ENCODE results near the gene ZNF862. TPM values are rescaled to one million over a fixed set of nuclear protein-coding genes. Genes with fewer than 3 reads are reported as not detected.

ZNF862 gene
- total and polyA plus RNA-seq, 7 donors: 1.4 to 7.8 (median 5.3) TPM

DNA sequence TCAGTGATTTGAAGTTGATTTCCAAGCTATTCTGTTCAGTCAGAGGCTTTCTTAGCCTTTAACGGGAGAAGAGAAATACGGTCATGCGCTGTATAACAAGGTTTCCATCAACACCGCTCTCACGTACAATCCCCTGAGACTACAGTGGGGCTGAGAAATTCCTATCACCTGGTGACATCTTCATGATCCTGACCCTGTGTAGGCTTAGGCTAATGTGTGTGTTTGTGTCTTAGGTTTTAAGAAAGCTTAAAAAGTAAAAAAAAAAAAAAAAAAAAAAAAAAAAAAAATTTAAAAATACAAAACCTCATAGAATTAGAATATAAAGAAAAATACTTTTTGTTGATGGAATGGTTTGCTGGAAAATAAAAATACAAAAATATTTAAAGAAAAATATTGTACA, 1.8 kb downstream of the ZNF862 start:
- no peaks in the 10 kb centered on the region for H3K27me3 ChIP-seq (ENCODE audit: insufficient read depth in 3 of 3, low read length in 2 of 3)
- H3K9me3 ChIP-seq: no peaks in the 10 kb centered on the region
- TF ChIP-seq CTCF (IDR thresholded peaks at IDR 0.05): no peak
- DNase-seq: no peak
- 95 to 97% (median 96%) methylated on average over 5 of the region's 5 CpGs for whole genome bisulfite sequencing, 3 donors
- no peak for ATAC-seq
- H3K27ac ChIP-seq: no peak overlapping the region
- H3K4me1 ChIP-seq: peaks cover 20% of the 10 kb centered on the region
- peaks cover 0 to under 1% of the 10 kb centered on the region in 2 donors for H3K36me3 ChIP-seq (ENCODE audit: insufficient read depth in 1 of 2, low read depth in 1 of 2)
- H3K4me3 ChIP-seq: peak overlapping the region; percentile 83
- intact Hi-C loops (cut with DNase I): loop anchor here in 1 of 2 donors (5.0 kb wide), 1 partner anchor 68 kb away; the partner anchor contains the start of gene ZNF467

DNA sequence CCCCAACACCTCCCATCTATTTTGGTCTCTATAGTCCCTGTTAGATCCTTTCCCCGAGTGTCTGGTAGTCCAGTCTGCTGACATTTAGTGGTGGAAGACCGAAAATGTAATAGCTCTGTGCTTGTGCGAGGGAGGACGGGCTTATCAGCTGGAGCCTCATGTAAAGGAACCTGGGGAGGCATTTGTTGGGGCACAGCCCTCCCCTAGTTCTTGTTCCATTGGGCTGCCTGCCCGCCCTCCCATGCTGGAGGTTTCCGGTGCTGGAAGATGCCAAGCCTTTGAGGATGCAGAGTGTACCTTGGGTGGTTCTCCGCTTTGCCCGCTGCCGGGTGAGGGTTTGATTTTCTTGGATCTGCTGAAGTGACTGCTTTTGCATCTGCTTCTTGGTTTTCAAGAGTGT, 5.4 kb downstream of the ZNF862 start:
- ATAC-seq: no peak
- WGBS, 3 donors: 88 to 95% (median 92%) methylated on average over 9 of the region's 9 CpGs
- Histone ChIP-seq H3K36me3 (ENCODE audit: insufficient read depth in 1 of 2, low read depth in 1 of 2) (peaks cover 0 to 32% of the 10 kb centered on the region in 2 donors), H3K4me3 (no peak overlapping the region), H3K4me1 (peaks cover 20% of the 10 kb centered on the region), H3K9me3 (no peaks in the 10 kb centered on the region), H3K27me3 (ENCODE audit: insufficient read depth in 3 of 3, low read length in 2 of 3) (no peaks in the 10 kb centered on the region), H3K27ac (no peak overlapping the region)
- no peak for TF ChIP-seq CTCF (IDR thresholded peaks at IDR 0.05)
- intact Hi-C loops (cut with DNase I): no loop called here
- no peak for DNase-seq

DNA sequence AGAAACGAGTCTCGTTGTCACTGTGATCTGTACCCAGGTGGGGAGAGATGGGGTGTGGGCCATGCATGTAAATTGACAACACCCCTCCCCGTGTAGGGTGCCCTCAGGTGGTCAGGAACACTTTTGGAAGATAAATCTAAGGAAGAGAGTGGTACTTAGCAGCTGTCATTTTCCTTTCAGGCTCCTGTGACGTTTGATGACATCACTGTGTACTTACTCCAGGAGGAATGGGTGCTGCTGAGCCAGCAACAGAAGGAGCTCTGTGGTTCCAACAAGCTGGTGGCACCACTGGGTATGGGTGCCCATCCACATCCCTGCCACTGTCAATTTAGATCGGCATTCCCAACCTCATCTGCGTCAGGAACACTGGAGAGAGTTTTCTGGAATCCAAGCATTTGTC, 6.3 kb downstream of the ZNF862 start:
- Histone ChIP-seq H3K4me3 (no peak overlapping the region), H3K27ac (no peak overlapping the region), H3K9me3 (no peaks in the 10 kb centered on the region), H3K36me3 (ENCODE audit: insufficient read depth in 1 of 2, low read depth in 1 of 2) (peaks cover 0 to 41% of the 10 kb centered on the region in 2 donors), H3K27me3 (ENCODE audit: insufficient read depth in 3 of 3, low read length in 2 of 3) (no peaks in the 10 kb centered on the region), H3K4me1 (peaks cover 14% of the 10 kb centered on the region)
- ATAC-seq (no peak), DNase-seq (no peak)
- no peak for TF ChIP-seq CTCF (IDR thresholded peaks at IDR 0.05)
- 54 to 67% (median 55%) methylated on average over 6 of the region's 6 CpGs for WGBS, 3 donors
- intact Hi-C loops (cut with DNase I): no loop called here

GRCh38 chr7:149845257-149845980, 7.2 kb downstream of the ZNF862 start:
- no peaks in the 10 kb centered on the region for H3K9me3 ChIP-seq
- DNase-seq (peak in 1 of 2 donors; percentile 28), ATAC-seq (no peak)
- no peak overlapping the region for H3K27ac ChIP-seq
- intact Hi-C loops (cut with DNase I): no loop called here
- WGBS, 3 donors: 70 to 80% (median 71%) methylated on average over 5 of the region's 5 CpGs
- peaks cover 9% of the 10 kb centered on the region for H3K4me1 ChIP-seq
- peaks cover 0 to 49% of the 10 kb centered on the region in 2 donors for H3K36me3 ChIP-seq (ENCODE audit: insufficient read depth in 1 of 2, low read depth in 1 of 2)
- TF ChIP-seq CTCF (IDR thresholded peaks at IDR 0.05): no peak
- no peaks in the 10 kb centered on the region for H3K27me3 ChIP-seq (ENCODE audit: insufficient read depth in 3 of 3, low read length in 2 of 3)
- no peak overlapping the region for H3K4me3 ChIP-seq

Data from psoas muscle (tissue), 8 donors.